ENCODE results near the gene SYT6. TPM values are rescaled to one million over a fixed set of nuclear protein-coding genes. Genes with fewer than 3 reads are reported as not detected.

SYT6 gene
- total RNA-seq, 4 donors from 2014 or later: 1.4 TPM; not detected in 3

GRCh38 chr1:114111731-114112641 lies 41.7 kb downstream of the SYT6 start:
- no peak for TF ChIP-seq CTCF (IDR thresholded peaks at IDR 0.05)
- TF ChIP-seq POLR2A (IDR thresholded peaks at IDR 0.05): no peak
- 69 to 70% methylated on average over 17 to 22 of the region's 23 CpGs for WGBS, 2 donors
- H3K27ac ChIP-seq: no peak overlapping the region
- H3K4me1 ChIP-seq: no peaks in the 10 kb centered on the region
- H3K36me3 ChIP-seq: no peaks in the 10 kb centered on the region
- intact Hi-C loops (cut with DNase I): no loop called here
- no peaks in the 10 kb centered on the region for H3K9me3 ChIP-seq
- H3K27me3 ChIP-seq: no peaks in the 10 kb centered on the region
- H3K4me3 ChIP-seq (replicated peaks in 1 of 3): no peak overlapping the region
- no peak for DNase-seq

- H3K36me3 ChIP-seq: no peaks in the 10 kb centered on the region
- no peaks in the 10 kb centered on the region for H3K9me3 ChIP-seq
- H3K4me1 ChIP-seq: peaks cover 0 to 5% of the 10 kb centered on the region in 2 donors
- no peak for TF ChIP-seq POLR2A (IDR thresholded peaks at IDR 0.05)
- no peak for TF ChIP-seq CTCF (IDR thresholded peaks at IDR 0.05)
- no peak overlapping the region for H3K4me3 ChIP-seq (replicated peaks in 1 of 3)
- 89 to 90% methylated on average over 2 of the region's 2 CpGs for WGBS, 2 donors
- DNase-seq: no peak
- intact Hi-C loops (cut with DNase I): no loop called here
- no peak overlapping the region for H3K27ac ChIP-seq
- H3K27me3 ChIP-seq: no peaks in the 10 kb centered on the region
Observed at GRCh38 chr1:114109981-114110380, 43.7 kb downstream of the SYT6 start.

GRCh38 chr1:114108751-114109255 lies 44.9 kb downstream of the SYT6 start:
- Histone ChIP-seq H3K4me1 (peaks cover 0 to 5% of the 10 kb centered on the region in 2 donors), H3K27me3 (no peaks in the 10 kb centered on the region), H3K27ac (no peak overlapping the region), H3K9me3 (no peaks in the 10 kb centered on the region), H3K4me3 (replicated peaks in 1 of 3) (no peak overlapping the region), H3K36me3 (no peaks in the 10 kb centered on the region)
- intact Hi-C loops (cut with DNase I): no loop called here
- no peak for DNase-seq
- no peak for TF ChIP-seq CTCF (IDR thresholded peaks at IDR 0.05)
- TF ChIP-seq POLR2A (IDR thresholded peaks at IDR 0.05): no peak
- WGBS, 2 donors: 58 to 60% methylated on average over 4 of the region's 4 CpGs

GRCh38 chr1:114107474-114108435 lies 45.9 kb downstream of the SYT6 start:
- no peaks in the 10 kb centered on the region for H3K36me3 ChIP-seq
- H3K27me3 ChIP-seq: no peaks in the 10 kb centered on the region
- no peak for DNase-seq
- intact Hi-C loops (cut with DNase I): no loop called here
- H3K9me3 ChIP-seq: no peaks in the 10 kb centered on the region
- no peak overlapping the region for H3K27ac ChIP-seq
- TF ChIP-seq CTCF (IDR thresholded peaks at IDR 0.05) (no peak), POLR2A (IDR thresholded peaks at IDR 0.05) (no peak)
- H3K4me3 ChIP-seq (replicated peaks in 1 of 3): no peak overlapping the region
- peaks cover 0 to 5% of the 10 kb centered on the region in 2 donors for H3K4me1 ChIP-seq
- whole genome bisulfite sequencing, 2 donors: 78 to 96% methylated on average over 7 of the region's 7 CpGs

All from thyroid gland (tissue), 4 donors.